HCT116 (cell line): Measurements from ENCODE around the gene SUGCT.
"Not testable (repeated sequence)": the region's sequence is repeated elsewhere in the genome, so short reads cannot be mapped to it uniquely, and the experiment has no call there.

Source experiments
- ATF3 ChIP-seq: IDR thresholded peaks from 2 replicates; pipeline ENCODE4 v1.6.1; 2012
- CEBPB ChIP-seq: IDR thresholded peaks from 2 replicates; pipeline ENCODE4 v1.6.1; 2012; ENCODE audit warnings: low read depth
- CTCF ChIP-seq, 3 experiments: fragments of 200-600 bp in 1 of 3; sonication (generic) in 1 of 3; IDR thresholded peaks in 2 of 3; conservative IDR thresholded peaks in 1 of 3; 2 replicates each; pipeline ENCODE4 v1.5.1; 2012 to 2017; ENCODE audit warnings: low read depth in 2 of 3, low read length in 2 of 3, antibody characterized with exemption in 1 of 3, borderline replicate concordance in 1 of 3, control low read depth in 1 of 3, mild to moderate bottlenecking in 1 of 3, mixed read lengths in 1 of 3, mixed run types in 1 of 3, moderate library complexity in 1 of 3; ENCODE audit not compliant: insufficient read depth in 1 of 3
- EZH2 ChIP-seq: fragments of 200-600 bp; sonication (generic); IDR thresholded peaks from 2 replicates; pipeline ENCODE4 v1.6.1; 2017; ENCODE audit warnings: antibody characterized with exemption, mixed run types
- POLR2A ChIP-seq: IDR thresholded peaks from 2 replicates; pipeline ENCODE4 v1.7.0; 2011; ENCODE audit warnings: borderline replicate concordance; ENCODE audit not compliant: insufficient read depth, insufficient read length; ENCODE audit errors: extremely low read depth
- POLR2AphosphoS5 ChIP-seq: IDR thresholded peaks from 2 replicates; pipeline ENCODE4 v1.6.1; 2011; ENCODE audit warnings: mild to moderate bottlenecking, low read depth, low read length, moderate library complexity
- RAD21 ChIP-seq: IDR thresholded peaks from 2 replicates; pipeline ENCODE4 v1.6.1; 2012; ENCODE audit warnings: low read depth, mild to moderate bottlenecking
- SIN3A ChIP-seq: IDR thresholded peaks from 2 replicates; pipeline ENCODE4 v1.6.1; 2012; ENCODE audit warnings: low read depth
- TCF7L2 ChIP-seq: IDR thresholded peaks from 2 replicates; pipeline ENCODE4 v1.7.0; 2011; ENCODE audit warnings: borderline replicate concordance, inconsistent platforms; ENCODE audit not compliant: insufficient read depth, insufficient read length; ENCODE audit errors: extremely low read depth
- ZNF274 ChIP-seq: fragments of 200-500 bp; sonication (Bioruptor generic); IDR thresholded peaks from 2 replicates; pipeline ENCODE4 v1.6.1; 2014; ENCODE audit warnings: mild to moderate bottlenecking, low read depth, low read length, inconsistent platforms

GRCh38 chr7:40627361-40627760 is 492.6 kb downstream of the SUGCT start:
- TF ChIP-seq CTCF (IDR thresholded peaks at IDR 0.05 in 2 of 3, conservative IDR thresholded peaks at IDR 0.05 in 1 of 3; ENCODE audit: borderline replicate concordance in 1 of 3, insufficient read depth in 1 of 3, low read depth in 2 of 3, low read length in 2 of 3); ATF3; EZH2; POLR2A; CEBPB; TCF7L2; SIN3A; POLR2AphosphoS5; RAD21; ZNF274: not testable (repeated sequence)
